PC-9 (cell line): Measurements from ENCODE around the gene CTNNA3.

Experiments used
- CTCF ChIP-seq: fragments of 200-600 bp; sonication (generic); conservative IDR thresholded peaks from 2 replicates; pipeline ENCODE4 v1.6.1; 2017; ENCODE audit warnings: mixed run types, antibody characterized with exemption, mild to moderate bottlenecking, moderate library complexity
- EZH2 ChIP-seq: fragments of 200-600 bp; sonication (generic); IDR thresholded peaks from 2 replicates; pipeline ENCODE4 v1.8.0; 2017; ENCODE audit warnings: antibody characterized with exemption, low read depth

DNA sequence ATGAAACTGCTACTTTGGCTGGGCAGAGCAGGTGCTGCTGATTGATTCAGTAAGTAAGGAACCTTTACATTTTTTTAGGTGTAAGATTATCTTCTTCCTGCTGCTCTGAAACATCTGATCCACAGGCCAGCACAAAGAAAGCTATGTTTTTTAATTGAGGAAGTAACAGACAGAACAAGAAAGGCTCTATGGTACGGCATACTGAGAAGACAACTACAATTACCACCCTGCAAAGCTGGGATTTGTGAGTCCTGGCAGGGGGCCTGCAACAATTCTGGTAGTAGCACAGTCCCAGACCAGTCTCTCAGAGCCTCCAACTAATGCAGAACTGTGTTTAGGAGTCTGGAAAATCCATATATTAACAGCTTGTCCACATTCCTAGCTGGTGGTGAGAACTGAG lies 873.2 kb downstream of the CTNNA3 start:
- no peak for TF ChIP-seq CTCF
- no peak for TF ChIP-seq EZH2
